GM18909 (cell line): ENCODE data around the gene CUEDC2.
"Not testable (repeated sequence)": the region's sequence is repeated elsewhere in the genome, so short reads cannot be mapped to it uniquely, and the experiment has no call there.

Experiments used
- ATAC-seq: cut with Tn5 transposase; IDR thresholded peaks from one replicate; pipeline ENCODE4 v1.9.1; 2021; ENCODE audit warnings: mild to moderate bottlenecking; ENCODE audit not compliant: unreplicated experiment, poor library complexity

Gene CUEDC2

GRCh38 chr10:102455893-102456471, 23.6 kb upstream of the CUEDC2 start:
- ATAC-seq, result no peak

- ATAC-seq, result not testable (repeated sequence)
Measured at GRCh38 chr10:102454662-102455487, 22.5 kb upstream of the CUEDC2 start.

GRCh38 chr10:102453502-102453901, 21.1 kb upstream of the CUEDC2 start:
- ATAC-seq, result no peak

GRCh38 chr10:102452672-102453340, 20.4 kb upstream of the CUEDC2 start:
- ATAC-seq, result no peak

GRCh38 chr10:102451105-102451969, 19.0 kb upstream of the CUEDC2 start, which contains the start of gene C10orf95:
C10orf95 (minus strand) TSS chr10:102451543; CDS start chr10:102451093, 450 bp downstream.
- no peak for ATAC-seq

GRCh38 chr10:102450374-102451104, 18.2 kb upstream of the CUEDC2 start:
- ATAC-seq, result peak; percentile 78

GRCh38 chr10:102450124-102450373, 17.7 kb upstream of the CUEDC2 start:
- ATAC-seq, result peak; percentile 9

GRCh38 chr10:102449321-102450123, 17.1 kb upstream of the CUEDC2 start:
- ATAC-seq, result peak; percentile 42

- ATAC-seq, result no peak
Measured at GRCh38 chr10:102444851-102445250, 12.5 kb upstream of the CUEDC2 start.

- ATAC-seq, result no peak
Measured at GRCh38 chr10:102438374-102438773, 6.0 kb upstream of the CUEDC2 start.

GRCh38 chr10:102437515-102437914, 5.1 kb upstream of the CUEDC2 start:
- no peak for ATAC-seq

GRCh38 chr10:102436312-102436711, 3.9 kb upstream of the CUEDC2 start:
- no peak for ATAC-seq

GRCh38 chr10:102435529-102436233, 3.3 kb upstream of the CUEDC2 start:
- ATAC-seq, result no peak

- no peak for ATAC-seq
Measured at GRCh38 chr10:102435133-102435497, 2.7 kb upstream of the CUEDC2 start.

- no peak for ATAC-seq
Measured at GRCh38 chr10:102434394-102435132, 2.2 kb upstream of the CUEDC2 start.

GRCh38 chr10:102433619-102434046, 1.3 kb upstream of the CUEDC2 start:
- ATAC-seq, result no peak

- ATAC-seq, result no peak
Measured at GRCh38 chr10:102431452-102432124, 786 bp downstream of the CUEDC2 start.
